ENCODE data around the gene RNASE7. TPM values are rescaled to one million over a fixed set of nuclear protein-coding genes. Genes with fewer than 3 reads are reported as not detected.

RNASE7 gene
- total RNA-seq, 1 donor: not detected

DNA sequence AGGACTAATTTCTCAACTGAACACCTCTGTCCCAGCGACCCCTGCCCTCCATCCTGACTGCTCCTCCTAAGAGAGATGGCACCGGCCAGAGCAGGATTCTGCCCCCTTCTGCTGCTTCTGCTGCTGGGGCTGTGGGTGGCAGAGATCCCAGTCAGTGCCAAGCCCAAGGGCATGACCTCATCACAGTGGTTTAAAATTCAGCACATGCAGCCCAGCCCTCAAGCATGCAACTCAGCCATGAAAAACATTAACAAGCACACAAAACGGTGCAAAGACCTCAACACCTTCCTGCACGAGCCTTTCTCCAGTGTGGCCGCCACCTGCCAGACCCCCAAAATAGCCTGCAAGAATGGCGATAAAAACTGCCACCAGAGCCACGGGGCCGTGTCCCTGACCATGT is 756 bp downstream of the RNASE7 start:
- DNase-seq (ENCODE audit: low read depth in 2 of 3, low spot score in 2 of 3): no peak

DNA sequence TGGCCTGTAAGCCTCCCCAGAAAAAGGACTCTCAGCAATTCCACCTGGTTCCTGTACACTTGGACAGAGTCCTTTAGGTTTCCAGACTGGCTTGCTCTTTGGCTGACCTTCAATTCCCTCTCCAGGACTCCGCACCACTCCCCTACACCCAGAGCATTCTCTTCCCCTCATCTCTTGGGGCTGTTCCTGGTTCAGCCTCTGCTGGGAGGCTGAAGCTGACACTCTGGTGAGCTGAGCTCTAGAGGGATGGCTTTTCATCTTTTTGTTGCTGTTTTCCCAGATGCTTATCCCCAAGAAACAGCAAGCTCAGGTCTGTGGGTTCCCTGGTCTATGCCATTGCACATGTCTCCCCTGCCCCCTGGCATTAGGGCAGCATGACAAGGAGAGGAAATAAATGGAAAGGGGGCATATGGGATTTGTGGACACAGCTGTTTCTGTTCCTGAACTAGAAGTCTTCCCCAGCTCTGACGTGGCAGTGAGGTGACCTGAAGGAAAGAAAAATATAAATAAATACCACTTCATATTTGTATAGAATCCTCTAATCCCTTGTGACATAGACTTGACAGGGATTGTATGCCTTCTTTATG is 1.3 kb downstream of the RNASE7 start:
- DNase-seq (ENCODE audit: low read depth in 2 of 3, low spot score in 2 of 3): no peak

DNA sequence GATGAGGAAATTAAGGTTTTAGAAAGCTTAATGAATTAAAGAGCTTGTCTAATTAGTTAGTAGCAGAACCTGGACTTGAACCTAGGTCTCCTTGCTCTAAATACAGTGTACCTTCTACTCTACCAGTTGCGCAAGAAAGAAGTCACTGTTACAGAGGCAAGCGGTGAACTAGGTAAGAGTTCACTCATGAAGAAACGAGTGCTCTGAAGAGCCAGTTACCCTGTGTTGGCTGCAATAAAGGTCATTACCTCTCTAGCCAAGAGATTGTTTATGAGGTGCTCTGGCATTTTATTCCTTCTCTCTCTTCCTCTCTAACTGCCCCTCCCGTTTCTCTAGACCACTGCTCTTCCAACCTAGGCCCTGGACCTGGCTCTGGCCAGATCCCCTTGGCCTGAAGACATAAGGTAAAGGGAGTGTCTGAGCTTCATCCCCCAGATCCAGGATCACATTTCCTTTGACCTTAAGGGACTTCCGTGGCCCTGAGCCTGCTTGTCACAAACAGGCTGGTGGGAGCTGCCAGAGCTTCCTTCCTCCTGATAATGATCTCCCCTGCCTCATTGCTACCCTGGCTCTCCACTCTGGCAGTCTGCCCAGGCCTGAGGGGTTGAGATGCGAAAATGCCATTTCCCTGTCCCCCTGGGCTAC is 1.9 kb downstream of the RNASE7 start:
- DNase-seq (ENCODE audit: low read depth in 2 of 3, low spot score in 2 of 3): peak in 2 of 3 donors; percentile 64 to 91

DNA sequence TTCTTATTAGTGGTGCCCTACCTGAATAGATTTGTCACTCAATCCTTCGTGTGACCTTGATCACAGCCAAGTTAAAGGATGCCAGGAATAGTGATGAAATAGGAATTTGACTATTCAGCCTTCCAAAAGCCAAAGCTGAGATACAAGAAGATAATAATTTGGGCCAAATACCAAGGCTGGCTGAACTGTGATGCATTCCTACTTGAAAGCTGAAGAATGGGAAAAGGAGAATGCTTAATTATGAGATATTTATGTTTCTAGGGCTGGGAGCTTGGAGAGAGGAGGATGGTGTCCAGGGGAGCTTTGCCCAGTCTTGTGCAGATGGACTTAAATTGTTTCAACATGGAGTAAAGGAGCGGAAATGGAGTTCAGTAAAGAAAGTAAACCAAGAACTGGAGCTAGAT is 5.2 kb downstream of the RNASE7 start:
- DNase-seq (ENCODE audit: low read depth in 2 of 3, low spot score in 2 of 3): no peak

DNA sequence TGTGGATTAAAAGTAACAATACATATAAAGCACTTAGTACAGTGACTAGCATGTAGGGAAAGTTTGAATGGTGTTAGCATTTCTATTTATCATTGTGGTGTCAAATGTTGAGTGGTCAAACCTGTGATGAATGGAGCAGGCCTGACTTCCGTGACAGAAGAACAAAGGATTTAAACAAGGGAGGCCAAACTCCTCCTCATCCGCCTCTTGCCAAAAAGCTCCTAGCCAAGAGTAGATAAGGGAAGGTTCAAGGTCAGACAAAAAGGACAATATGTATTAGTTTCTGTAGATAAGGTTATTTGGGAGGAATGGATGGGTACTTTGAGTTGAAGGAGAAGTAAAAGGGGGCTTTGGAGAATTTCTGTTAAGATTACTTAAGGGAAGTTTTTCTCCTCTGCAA is 6.5 kb downstream of the RNASE7 start:
- no peak for DNase-seq (ENCODE audit: low read depth in 2 of 3, low spot score in 2 of 3)

DNA sequence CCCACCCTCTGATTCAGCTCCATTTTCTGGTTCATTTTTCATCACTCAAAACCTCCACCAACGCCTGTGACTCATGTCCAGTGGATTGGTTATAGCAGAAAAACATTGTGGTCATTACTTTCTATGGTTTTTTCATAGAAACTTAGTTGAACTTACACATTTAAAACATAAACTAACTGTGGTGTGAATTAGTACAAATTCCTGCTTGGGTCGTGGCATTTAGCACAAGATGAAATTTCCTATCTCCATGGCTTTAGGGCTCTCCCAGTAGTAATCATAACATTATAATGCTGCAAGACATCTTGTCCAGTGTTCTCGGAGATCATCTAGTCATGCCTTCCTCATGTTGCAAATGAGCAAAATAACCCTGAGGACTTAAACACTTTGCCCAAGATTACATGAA is 7.1 kb downstream of the RNASE7 start:
- no peak for DNase-seq (ENCODE audit: low read depth in 2 of 3, low spot score in 2 of 3)

DNA sequence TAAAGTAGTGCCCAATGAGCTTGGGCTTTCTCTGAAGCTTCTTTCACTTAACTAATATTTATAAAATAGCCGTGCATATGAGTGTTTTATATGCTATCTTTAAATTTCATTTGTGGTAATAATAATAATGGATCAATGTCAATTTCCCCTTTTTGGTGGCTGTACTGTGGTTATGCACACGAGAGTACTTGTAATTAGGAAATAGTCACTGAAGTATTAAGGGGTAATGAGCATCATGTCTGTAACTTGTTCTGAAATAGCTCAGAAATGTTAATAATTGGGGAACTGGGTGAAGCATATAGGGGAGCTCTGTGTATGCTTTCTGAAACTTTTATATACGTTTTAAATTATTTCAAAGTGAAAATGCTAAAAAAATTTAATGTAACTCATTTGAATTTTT is 8.4 kb downstream of the RNASE7 start:
- DNase-seq (ENCODE audit: low read depth in 2 of 3, low spot score in 2 of 3): no peak

DNA sequence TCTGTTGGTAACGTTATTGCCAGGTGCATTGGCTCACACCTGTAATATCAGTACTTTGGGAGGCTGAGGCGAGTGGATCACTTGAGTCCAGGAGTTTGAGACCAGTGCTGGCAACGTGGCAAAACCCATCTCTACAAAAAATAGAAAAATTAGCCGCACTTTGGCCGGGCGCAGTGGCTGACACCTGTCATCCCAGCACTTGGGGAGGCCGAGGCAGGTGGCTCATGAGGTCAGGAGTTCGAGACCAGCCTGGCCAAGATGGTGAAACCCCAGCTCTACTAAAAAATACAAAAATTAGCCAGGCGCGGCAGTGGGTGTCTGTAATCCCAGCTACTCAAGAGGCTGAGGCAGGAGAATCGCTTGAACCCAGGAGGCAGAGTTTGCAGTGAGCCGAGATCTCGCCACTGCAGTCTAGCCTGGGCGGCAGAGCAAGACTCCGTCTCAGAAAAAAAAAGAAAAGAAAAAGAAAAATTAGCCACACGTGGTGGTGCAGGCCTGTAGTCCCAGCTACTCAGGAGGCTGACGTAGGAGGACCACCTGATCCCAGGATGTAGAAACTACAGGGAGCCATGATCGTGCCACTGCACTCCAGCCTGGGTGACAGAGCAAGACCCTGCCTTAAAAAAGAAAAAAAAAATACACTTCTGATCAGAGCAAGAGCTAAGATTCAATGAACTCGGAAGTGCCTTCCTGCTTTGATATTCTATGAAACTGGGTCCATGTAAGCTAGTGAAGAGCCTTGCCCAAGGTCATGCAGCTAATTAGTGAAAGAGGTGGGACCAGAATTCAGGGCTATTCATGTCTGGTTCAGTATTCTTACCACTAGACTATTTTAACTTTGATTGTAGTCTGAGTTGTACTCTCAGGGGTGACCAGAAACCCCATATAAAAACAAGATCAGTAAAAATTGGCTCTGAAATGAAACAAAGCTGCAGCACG is 11.3 kb downstream of the RNASE7 start:
- no peak for DNase-seq (ENCODE audit: low read depth in 2 of 3, low spot score in 2 of 3)

DNA sequence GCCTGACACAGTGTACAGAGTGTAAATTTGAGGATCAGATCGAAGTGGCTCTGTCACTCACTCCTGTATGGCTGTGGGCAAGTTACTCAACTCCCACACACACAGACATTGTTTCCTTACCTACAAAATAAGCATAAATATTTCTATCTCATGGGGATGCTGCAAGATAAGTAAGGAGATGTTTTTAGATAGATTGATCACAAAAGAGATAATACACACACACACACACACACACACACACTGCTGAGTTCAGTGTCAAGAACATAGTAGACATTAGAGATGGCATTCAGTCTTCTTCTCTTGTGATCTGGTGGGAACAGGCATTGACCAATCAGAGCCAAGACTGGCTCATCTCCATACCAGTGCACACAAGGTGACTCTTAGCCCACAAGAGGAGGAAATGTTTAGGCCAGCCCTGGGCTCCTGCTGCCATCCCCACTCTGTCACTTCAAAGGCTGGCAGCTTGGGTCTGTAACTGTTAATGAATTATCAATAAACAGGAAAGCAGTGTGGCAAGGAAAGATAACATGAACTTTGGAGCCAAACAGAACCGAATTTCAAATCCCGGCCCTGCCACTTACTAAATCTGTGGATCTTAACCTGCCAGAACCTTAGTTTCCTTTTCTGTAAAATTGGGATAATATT is 12.1 kb downstream of the RNASE7 start:
- DNase-seq (ENCODE audit: low read depth in 2 of 3, low spot score in 2 of 3): no peak

DNA sequence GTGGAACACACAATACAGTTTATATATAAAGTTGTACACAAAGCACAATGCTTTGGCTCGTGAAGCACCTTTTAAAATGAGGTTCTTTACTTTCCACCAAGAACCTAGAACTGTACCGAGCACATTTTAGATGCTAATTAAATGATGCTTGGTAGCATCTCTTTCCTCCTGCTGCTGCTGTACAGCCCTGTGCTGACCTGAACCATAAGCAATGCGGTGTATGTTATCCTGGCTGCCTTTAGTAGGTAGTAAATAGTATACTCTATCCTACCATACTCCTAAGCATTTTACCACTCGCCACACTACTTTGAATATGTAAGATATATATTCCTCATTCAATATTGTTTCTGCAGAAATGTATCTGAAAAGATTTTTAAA is 12.6 kb downstream of the RNASE7 start:
- DNase-seq (ENCODE audit: low read depth in 2 of 3, low spot score in 2 of 3): no peak

DNA sequence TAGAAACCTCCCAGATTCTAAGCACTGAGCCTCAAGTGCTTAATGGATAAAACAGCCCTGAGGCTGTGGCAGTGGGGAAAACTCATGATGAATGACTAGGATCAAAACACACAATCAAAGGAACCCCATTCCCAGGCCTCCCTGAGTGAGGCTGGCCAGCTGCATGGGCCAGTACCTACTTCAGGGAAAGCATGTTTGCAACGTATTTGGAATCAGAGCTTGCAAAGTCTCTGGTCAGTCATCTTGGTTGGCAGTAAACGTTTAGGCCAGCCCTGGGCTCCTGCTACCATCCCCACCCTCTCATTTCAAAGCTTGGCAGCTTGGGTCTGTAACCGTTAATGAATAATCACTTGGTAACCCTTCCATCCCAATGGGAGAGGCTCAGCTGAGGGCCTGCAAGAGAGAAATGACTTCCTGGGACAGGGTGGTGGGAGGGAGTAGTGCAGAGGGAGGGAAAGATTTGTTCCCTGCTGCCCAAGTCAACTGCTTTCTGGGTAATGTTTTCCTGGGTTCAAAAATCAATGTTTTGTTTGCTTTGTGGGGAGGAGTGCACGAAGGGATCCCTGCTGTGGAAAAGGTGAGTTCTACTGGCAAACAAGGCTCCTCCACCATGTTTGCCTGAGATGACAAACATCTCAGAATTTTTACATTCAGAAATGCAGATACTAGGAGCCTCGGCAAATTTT is 13.4 kb downstream of the RNASE7 start:
- no peak for DNase-seq (ENCODE audit: low read depth in 2 of 3, low spot score in 2 of 3)

DNA sequence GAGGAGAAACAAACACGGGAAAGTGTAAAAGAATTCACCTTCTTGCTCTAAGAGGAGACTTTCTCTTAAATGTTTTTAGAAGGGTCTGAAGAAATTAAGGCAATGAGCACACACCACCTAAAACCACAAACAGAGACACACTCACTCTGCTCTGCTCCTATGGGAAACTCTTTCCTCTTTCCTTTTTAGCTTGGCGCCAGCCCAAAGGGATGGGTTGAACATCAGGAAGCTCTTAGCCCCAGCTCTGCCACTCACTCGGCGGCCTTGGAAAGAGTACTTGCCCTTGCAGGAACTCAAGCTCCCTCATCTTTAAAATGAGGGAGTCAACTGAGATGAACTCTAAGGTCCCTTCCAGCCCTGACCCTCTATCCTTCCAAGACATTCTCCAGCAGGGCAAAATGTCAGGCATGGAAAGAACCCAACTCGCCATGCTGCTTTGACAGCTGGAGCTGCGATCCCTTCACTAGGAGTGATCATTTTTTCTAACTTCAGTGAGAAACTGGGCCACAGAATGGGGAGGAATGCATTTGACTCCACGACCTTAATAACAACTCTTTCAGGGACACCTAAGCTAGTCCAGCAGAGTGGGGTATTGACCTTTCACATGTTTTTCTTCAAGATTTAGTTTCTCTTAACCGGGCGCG is 14.5 kb downstream of the RNASE7 start:
- no peak for DNase-seq (ENCODE audit: low read depth in 2 of 3, low spot score in 2 of 3)

DNA sequence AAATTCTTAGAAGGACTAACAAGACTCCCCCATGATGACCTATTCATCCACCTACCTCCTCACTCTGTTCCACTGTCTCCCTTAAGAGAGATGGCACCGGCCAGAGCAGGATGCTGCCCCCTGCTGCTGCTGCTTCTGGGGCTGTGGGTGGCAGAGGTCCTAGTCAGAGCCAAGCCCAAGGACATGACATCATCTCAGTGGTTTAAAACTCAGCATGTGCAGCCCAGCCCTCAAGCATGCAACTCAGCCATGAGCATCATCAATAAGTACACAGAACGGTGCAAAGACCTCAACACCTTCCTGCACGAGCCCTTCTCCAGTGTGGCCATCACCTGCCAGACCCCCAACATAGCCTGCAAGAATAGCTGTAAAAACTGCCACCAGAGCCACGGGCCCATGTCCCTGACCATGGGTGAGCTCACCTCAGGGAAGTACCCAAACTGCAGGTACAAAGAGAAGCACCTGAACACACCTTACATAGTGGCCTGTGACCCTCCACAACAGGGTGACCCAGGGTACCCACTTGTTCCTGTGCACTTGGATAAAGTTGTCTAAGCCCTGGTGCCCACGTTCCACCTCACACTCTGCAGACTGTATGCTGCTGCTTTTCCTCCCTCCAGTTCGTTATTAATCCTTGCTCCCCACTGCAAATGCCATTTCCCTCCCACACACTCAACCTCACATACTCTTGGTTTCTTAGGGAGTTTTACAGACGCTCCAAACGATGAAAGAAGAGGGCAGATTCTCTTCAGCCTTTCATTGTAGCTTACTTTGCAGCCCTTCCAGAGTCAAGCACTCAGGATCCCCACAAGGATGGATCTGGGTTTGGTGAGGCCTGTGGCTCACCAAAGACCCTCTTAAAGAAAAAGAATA is 15.9 kb downstream of the RNASE7 start, which contains the start of gene RNASE8:
Gene RNASE8, plus strand, starts transcription at position 20 of the 873 bp plus-strand sequence. Its CDS starts 71 bp downstream, at position 91.
- DNase-seq (ENCODE audit: low read depth in 2 of 3, low spot score in 2 of 3): peak in 1 of 3 donors; percentile 31

DNA sequence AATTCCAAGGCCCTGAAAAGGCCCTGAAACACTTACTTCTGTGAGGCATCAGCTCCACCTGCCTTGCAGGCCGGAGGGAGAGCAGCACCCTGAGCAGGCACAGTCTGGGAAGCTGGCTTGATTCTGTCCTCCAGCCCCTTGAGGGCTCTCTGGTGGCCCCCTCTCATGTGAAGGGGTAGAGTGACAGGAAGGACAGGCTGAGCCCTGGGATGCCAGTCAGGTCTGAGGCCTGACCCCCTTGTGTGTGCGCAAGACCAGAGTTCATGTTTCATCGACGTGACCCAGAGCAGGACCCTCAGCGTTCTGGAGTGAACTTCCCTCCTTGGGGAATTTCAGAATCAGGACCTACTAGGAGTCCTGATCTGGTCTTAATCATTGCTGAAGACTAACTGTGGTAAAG is 16.7 kb downstream of the RNASE7 start:
- no peak for DNase-seq (ENCODE audit: low read depth in 2 of 3, low spot score in 2 of 3)

DNA sequence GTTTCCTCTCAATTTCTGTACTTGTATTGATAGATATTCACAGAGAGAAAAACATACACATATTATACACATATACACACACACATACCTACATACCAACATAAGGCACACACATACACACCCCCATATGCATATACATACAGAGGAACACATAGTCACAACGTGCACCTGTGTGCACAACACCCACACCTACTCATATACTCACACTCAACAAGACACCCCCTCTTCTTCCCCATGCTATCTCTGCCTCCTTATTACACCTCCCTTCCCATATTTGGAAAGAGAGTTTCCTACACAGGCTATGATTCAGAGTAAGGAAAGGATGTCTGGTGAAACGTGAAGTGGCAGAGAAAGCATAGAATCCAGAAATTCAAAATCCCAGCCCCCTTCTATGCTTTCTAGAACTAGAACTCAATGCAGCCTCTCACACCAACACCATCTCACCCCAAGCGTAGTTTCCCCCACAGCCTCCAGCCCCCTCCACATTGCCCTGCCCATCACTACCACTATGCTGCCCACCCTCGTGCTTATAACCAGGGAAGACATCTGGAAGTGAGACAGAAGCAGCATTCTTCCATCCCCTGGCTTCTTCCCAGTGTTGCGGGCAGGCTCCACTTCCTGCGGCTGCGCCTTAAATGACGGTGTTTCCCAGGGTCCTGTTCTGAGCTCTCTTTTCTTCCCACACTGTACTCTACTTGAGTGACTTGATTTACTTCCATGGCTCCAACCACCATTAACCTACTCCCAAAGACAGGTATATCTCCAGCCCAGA is 17.9 kb downstream of the RNASE7 start:
- DNase-seq (ENCODE audit: low read depth in 2 of 3, low spot score in 2 of 3): no peak

DNA sequence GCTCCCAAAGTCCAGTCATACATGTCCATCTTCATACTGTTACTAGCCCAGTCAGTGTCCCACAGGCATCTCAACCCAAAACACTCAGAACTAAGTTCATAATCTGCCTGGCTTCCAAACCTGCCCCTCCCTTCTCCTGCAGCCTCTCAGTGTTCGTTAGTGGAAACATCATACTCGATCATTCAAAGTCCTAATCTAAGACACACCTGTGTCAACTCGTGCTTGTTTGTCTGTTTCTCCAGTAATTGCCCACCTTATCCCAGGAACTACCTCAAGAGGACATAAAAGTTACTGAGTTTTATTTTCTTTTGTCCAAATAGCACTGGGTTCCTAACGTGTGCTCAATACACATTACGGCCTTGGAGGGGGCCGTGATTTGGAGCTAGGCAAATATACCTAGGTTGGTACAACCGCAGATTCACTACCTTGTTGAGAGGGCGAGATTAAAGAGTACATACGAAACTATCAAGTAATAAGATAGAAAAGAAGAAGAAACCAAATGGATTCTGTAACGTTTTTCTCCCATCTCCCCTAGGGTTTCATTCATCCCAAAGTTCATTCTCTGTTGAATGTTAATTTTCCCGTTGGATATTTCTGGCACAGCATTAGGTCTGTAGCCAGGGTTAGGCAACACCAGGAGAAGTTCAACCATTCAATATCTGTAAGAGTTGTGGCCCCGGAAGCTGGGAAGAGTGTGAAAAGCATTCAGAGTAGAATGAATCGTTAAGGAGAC is 18.6 kb downstream of the RNASE7 start:
- DNase-seq (ENCODE audit: low read depth in 2 of 3, low spot score in 2 of 3): no peak

DNA sequence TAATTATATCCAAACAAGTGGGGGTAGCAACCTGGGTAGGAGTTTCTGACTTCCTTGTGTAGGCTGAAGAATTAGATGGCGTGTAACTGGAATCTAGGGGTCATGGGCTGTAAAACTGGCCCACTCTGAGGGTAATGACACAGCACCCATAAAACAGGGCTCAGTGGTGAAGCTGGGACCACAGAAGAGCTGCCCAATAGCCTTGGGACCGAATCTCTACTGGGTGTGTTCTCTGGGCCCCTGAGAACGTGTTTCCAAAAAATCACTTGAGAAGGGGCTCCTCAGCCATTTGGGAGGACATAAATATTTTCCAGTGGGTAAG is 19.1 kb downstream of the RNASE7 start:
- DNase-seq (ENCODE audit: low read depth in 2 of 3, low spot score in 2 of 3): no peak

DNA sequence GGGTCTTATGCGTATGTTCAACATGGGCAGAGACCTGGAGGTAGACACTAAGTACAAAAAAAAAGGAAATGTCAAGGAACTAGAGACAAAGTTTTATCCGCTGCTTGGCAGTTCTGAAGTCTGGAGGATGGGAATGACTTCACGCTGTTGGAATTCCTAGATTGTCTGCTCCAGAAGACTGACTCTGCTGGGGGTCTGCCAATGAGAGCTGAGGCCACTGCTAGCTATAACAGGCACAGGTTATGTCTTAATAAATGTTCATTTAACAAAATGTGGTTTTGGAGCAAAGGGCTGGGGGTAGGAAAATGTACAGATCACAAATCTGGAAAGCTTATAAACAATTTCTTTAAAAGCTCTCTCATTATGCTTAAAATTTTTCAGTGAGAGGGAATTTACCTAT is 21.3 kb downstream of the RNASE7 start:
- DNase-seq (ENCODE audit: low read depth in 2 of 3, low spot score in 2 of 3): no peak
